Aorta (tissue), 5 donors: ENCODE results near the gene PLA2G2D. TPM values are rescaled to one million over a fixed set of nuclear protein-coding genes. Genes with fewer than 3 reads are reported as not detected.

ENCODE experiments used
- ATAC-seq: fragments of 200-7000 bp; cut with Tn5 transposase; one replicate; pipeline ENCODE4 v1.9.1; 2022; ENCODE audit warnings: moderate library complexity; ENCODE audit not compliant: low FRiP score
- DNase-seq, 2 donors: peaks; one replicate each; pipeline ENCODE4 v3.0.0-alpha.2; 2020
- H3K27ac ChIP-seq, 2 donors: one replicate each; pipeline ENCODE4 v1.5.1; 2013; ENCODE audit warnings: low read length in 2 of 2, mild to moderate bottlenecking in 2 of 2, moderate library complexity in 2 of 2, control low read depth in 1 of 2, inconsistent platforms in 1 of 2, low read depth in 1 of 2
- H3K27me3 ChIP-seq, 2 donors: one replicate each; pipeline ENCODE4 v1.6.1; 2013; ENCODE audit warnings: control low read depth in 1 of 2, low read length in 1 of 2, mild to moderate bottlenecking in 1 of 2, moderate library complexity in 1 of 2; ENCODE audit not compliant: insufficient read depth in 2 of 2, control insufficient read depth in 1 of 2
- H3K36me3 ChIP-seq, 2 donors: one replicate each; pipeline ENCODE4 v1.6.1; 2013; ENCODE audit warnings: control low read depth in 1 of 2, low read length in 1 of 2, mild to moderate bottlenecking in 1 of 2; ENCODE audit not compliant: insufficient read depth in 2 of 2, control insufficient read depth in 1 of 2
- H3K4me1 ChIP-seq, 2 donors: one replicate each; pipeline ENCODE4 v1.6.1; 2013; ENCODE audit warnings: low read length in 2 of 2, control low read depth in 1 of 2, mild to moderate bottlenecking in 1 of 2, moderate library complexity in 1 of 2; ENCODE audit not compliant: insufficient read depth in 2 of 2, control insufficient read depth in 1 of 2
- H3K4me3 ChIP-seq, 2 donors: one replicate each; pipeline ENCODE4 v1.5.1; 2013; ENCODE audit warnings: low read length in 2 of 2, control low read depth in 1 of 2, mild to moderate bottlenecking in 1 of 2
- H3K9me3 ChIP-seq: one replicate; pipeline ENCODE4 v1.6.1; 2013; ENCODE audit warnings: mild to moderate bottlenecking, low read length; ENCODE audit not compliant: control insufficient read depth
- WGBS, 2 donors: extraction: QIAGEN DNeasy Blood & Tissue Kit; methylation state at CpG; one replicate each; pipeline ENCODE4 v1.1.7; 2013; 5-methylcytosine and 5-hydroxymethylcytosine counted together
- intact Hi-C, 2 donors: fragments of 100-400 bp; cut with DNase I; formaldehyde crosslinking; loops; one replicate each; pipeline versions ENCODE4 v1.14.2 to v1.15.0; 2022
- polyA plus RNA-seq, 2 donors: library from polyadenylated mRNA; stranded (reverse); fragments of 200-250 nt; gene quantifications; one replicate each; pipeline ENCODE4 v1.2.3, GENCODE V29; 2013
- total RNA-seq, 2 donors: library from RNA; stranded (reverse); fragmentation: NEBNext Ultra II Directional; extraction: Animal tissue kit (Norgen Biotek cat#: 25700); gene quantifications; one replicate each; pipeline ENCODE4 v1.2.1, GENCODE V29; 2021
- donor health status: healthy with polysubstance abuse.
- donor health status: Bipolar disorder and iron deficiency.
- donor health status: DM: no; HTN: no; CAD: no.
- donor health status: DM: no; HTN: no; CAD: no.
- donor health status: DM: yes; HTN: yes; CAD: no.

Gene PLA2G2D
- total and polyA plus RNA-seq, 4 donors: 0.33 TPM; not detected in 3

DNA sequence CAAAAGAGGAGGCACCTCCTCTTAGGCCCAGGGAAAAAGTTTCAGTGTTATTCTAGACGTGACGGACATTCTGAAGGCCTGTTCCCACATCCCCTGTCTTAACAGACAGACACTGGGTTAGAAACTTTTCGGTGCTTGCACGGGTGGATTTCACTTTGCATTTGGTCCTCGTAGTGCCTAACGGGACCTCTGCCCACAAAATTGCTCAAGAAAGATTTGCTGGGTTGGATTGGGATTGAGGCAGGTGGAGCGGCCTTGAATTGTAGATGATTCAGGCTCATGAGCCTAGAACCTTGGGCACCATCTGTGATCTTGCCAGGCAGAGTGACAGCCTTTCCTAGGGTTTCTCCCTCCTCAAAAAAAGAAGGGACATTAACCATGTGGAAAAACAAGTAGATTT lies 46.6 kb downstream of the PLA2G2D start:
- ATAC-seq: no peak
- Histone ChIP-seq H3K27me3 (no peaks in the 10 kb centered on the region), H3K27ac (no peak overlapping the region), H3K36me3 (no peaks in the 10 kb centered on the region), H3K9me3 (no peaks in the 10 kb centered on the region), H3K4me3 (no peak overlapping the region), H3K4me1 (no peaks in the 10 kb centered on the region)
- no peak for DNase-seq
- 81 to 91% methylated on average over 7 of the region's 7 CpGs for WGBS, 2 donors
- intact Hi-C loops: no loop called here

- ATAC-seq (no peak), DNase-seq (no peak)
- Histone ChIP-seq H3K4me3 (peak overlapping the region in 1 of 2 donors; percentile 49), H3K27ac (no peak overlapping the region), H3K27me3 (no peaks in the 10 kb centered on the region), H3K4me1 (no peaks in the 10 kb centered on the region), H3K9me3 (no peaks in the 10 kb centered on the region), H3K36me3 (no peaks in the 10 kb centered on the region)
- intact Hi-C loops: no loop called here
- 76 to 83% methylated on average over 6 of the region's 6 CpGs for WGBS, 2 donors
These were observed 47.9 kb downstream of the PLA2G2D start for GRCh38 chr1:20071416-20071815.

- Histone ChIP-seq H3K4me1 (no peaks in the 10 kb centered on the region), H3K27me3 (no peaks in the 10 kb centered on the region), H3K9me3 (no peaks in the 10 kb centered on the region), H3K4me3 (peak overlapping the region in 1 of 2 donors; percentile 49), H3K27ac (peak overlapping the region in 1 of 2 donors; percentile 29), H3K36me3 (no peaks in the 10 kb centered on the region)
- ATAC-seq (peak; percentile 59), DNase-seq (no peak)
- intact Hi-C loops: no loop called here
- 37 to 49% methylated on average over 10 of the region's 10 CpGs for WGBS, 2 donors
These were observed 49.0 kb downstream of the PLA2G2D start for GRCh38 chr1:20070357-20070756.

DNA sequence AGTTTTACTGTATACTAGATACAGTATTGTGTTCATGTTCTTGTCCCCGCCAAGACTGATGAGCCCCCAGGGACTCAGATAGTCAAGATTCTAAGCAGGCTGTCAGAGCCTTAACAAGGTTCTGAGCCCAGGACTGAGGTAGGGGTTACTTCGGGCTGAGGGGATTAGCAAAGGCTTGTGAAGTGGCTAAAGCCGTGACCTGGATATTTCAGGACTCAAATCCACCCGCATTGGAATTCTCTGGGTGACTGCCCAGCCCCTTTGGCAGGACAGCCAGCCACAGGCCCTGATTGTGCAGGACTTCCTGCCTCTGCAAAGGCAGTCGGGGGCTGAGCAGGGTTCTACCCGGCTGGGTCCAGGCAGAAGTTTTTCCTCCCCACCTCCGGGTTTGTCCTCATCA lies 49.5 kb downstream of the PLA2G2D start, which contains the start of gene PLA2G5:
PLA2G5 (plus strand) TSS at position 321 of the 400 bp plus-strand sequence. CDS start 14,637 bp downstream, outside the sequence.
- H3K27ac ChIP-seq: peak within 1 kb of the TSS in 1 of 2 donors; percentile 29

DNA sequence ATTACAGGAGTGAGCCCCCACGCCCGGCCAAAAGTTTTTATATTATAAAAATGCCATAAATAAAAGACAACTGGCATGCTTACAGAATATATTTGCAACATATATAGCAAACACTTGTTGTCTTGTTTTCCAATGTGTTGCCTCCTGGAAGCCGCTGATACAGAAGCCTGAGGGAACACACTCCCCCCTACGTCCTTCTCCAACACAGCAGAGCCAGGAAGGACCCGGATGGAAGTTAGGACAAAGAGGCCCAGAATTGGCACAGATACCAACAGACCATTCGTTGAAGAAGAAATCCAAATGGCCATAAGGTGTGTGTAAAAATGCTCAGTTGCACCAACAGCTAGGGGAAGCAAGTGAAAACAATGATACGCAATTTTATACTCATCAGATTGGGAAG lies 50.6 kb downstream of the PLA2G2D start:
- Histone ChIP-seq H3K4me1 (no peaks in the 10 kb centered on the region), H3K9me3 (no peaks in the 10 kb centered on the region), H3K27ac (no peak overlapping the region), H3K36me3 (no peaks in the 10 kb centered on the region), H3K4me3 (no peak overlapping the region), H3K27me3 (no peaks in the 10 kb centered on the region)
- no peak for ATAC-seq
- WGBS, 2 donors: 79 to 88% methylated on average over 7 of the region's 7 CpGs
- intact Hi-C loops: no loop called here
- no peak for DNase-seq

More for the DNA sequence above, 49.5 kb downstream of the PLA2G2D start, which contains the start of gene PLA2G5:
- H3K36me3 ChIP-seq: no peaks in the 10 kb centered on the region
- ATAC-seq (peak; percentile 80), DNase-seq (peak; percentile 76 to 82)
- H3K9me3 ChIP-seq: no peaks in the 10 kb centered on the region
- H3K4me3 ChIP-seq: peak within 1 kb of the TSS in 1 of 2 donors; percentile 49
- 7 to 8% methylated on average over 7 of the region's 7 CpGs for WGBS, 2 donors
- no peaks in the 10 kb centered on the region for H3K4me1 ChIP-seq
- intact Hi-C loops: no loop called here
- no peaks in the 10 kb centered on the region for H3K27me3 ChIP-seq

DNA sequence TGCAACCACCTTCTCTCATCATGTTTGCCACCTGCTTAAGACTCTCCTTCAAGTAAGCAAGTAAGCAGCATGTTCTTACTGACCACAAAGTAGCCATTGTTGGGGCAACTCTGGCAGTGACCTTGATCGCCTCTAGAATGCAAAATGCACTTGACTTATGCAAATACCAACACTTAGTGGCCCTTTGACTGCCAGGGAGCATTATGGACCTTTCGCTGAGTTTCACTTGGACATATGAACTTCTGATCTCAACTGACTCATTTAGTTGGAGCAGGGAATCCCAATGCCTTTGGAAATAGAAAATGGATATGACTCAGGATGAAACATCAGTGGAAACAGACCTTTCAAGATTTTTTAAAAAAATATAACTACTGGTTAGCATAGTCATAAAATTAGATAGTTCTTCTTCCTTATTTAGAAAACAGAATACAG lies 55.5 kb downstream of the PLA2G2D start:
- WGBS, 2 donors: 85 to 95% methylated on average over 2 of the region's 2 CpGs
- H3K36me3 ChIP-seq: no peaks in the 10 kb centered on the region
- ATAC-seq (no peak), DNase-seq (no peak)
- H3K4me3 ChIP-seq: no peak overlapping the region
- no peaks in the 10 kb centered on the region for H3K27me3 ChIP-seq
- H3K9me3 ChIP-seq: no peaks in the 10 kb centered on the region
- H3K4me1 ChIP-seq: no peaks in the 10 kb centered on the region
- no peak overlapping the region for H3K27ac ChIP-seq
- intact Hi-C loops: no loop called here

Other genes starting within 250 kb of the PLA2G2D start
- 10 to 100 TPM; 11.5 to 19.5 TPM for gene OTUD3, start 237.1 kb downstream of the PLA2G2D start, total RNA-seq
- 1 to 10 TPM; 1.3 to 5.0 TPM for gene OTUD3, start 237.1 kb downstream of the PLA2G2D start, polyA plus RNA-seq
- not detected for gene PLA2G2E, start 195.9 kb downstream of the PLA2G2D start, total RNA-seq
- not detected for gene PLA2G2E, start 195.9 kb downstream of the PLA2G2D start, polyA plus RNA-seq
- 1,000 to 10,000 TPM in 1 of 2 donors, 100 to 1,000 TPM in 1; 901 to 2,513 TPM for gene PLA2G2A, start 139.9 kb downstream of the PLA2G2D start, total RNA-seq
- gene PLA2G2A, start 139.9 kb downstream of the PLA2G2D start, polyA plus RNA-seq: 10 to 100 TPM; 11.2 to 26.9 TPM
- gene PLA2G5, start 49.3 kb downstream of the PLA2G2D start, total RNA-seq: 1 to 10 TPM; 4.0 to 6.8 TPM
- 10 to 100 TPM; 10.3 to 13.7 TPM for gene PLA2G5, start 49.3 kb downstream of the PLA2G2D start, polyA plus RNA-seq
- not detected for gene PLA2G2F, start 19.8 kb upstream of the PLA2G2D start, total RNA-seq
- under 1 TPM; 0.03 to 0.13 TPM for gene PLA2G2F, start 19.8 kb upstream of the PLA2G2D start, polyA plus RNA-seq
- gene UBXN10, start 66.6 kb upstream of the PLA2G2D start, total RNA-seq: under 1 TPM; 0.23 to 0.33 TPM
- under 1 TPM; 0.18 to 0.25 TPM for gene UBXN10, start 66.6 kb upstream of the PLA2G2D start, polyA plus RNA-seq
- gene PLA2G2C, start 67.0 kb upstream of the PLA2G2D start, total RNA-seq: under 1 TPM in 1 of 2 donors, not detected in 1; 0.81 TPM
- gene PLA2G2C, start 67.0 kb upstream of the PLA2G2D start, polyA plus RNA-seq: not detected
- not detected for gene VWA5B1, start 171.3 kb upstream of the PLA2G2D start, total RNA-seq
- not detected for gene VWA5B1, start 171.3 kb upstream of the PLA2G2D start, polyA plus RNA-seq